Measurements from ENCODE around the gene FTH1.
A peak's percentile ranks its signal among the peaks of the same experiment; 100 is the strongest.

Gene FTH1

DNA sequence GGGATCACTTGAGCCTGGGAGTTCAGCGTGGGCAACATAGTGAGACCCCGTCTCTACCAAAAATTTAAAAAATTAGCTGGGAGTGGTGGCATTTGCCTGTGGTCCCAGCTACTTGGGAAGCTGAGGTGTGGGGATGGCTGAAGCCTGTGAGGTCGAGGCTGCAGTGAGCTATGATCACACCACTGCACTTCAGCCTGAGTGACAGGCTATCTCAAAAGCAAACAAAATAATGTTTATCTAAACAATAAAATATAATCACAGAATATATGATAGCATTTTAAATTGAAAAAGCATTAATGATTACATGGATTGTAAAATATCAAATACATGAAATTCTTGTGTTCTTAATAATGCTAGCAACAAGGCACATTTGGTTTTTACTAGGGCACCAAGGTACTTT, 14.6 kb downstream of the FTH1 start:
- TF ChIP-seq, protein P1, sequence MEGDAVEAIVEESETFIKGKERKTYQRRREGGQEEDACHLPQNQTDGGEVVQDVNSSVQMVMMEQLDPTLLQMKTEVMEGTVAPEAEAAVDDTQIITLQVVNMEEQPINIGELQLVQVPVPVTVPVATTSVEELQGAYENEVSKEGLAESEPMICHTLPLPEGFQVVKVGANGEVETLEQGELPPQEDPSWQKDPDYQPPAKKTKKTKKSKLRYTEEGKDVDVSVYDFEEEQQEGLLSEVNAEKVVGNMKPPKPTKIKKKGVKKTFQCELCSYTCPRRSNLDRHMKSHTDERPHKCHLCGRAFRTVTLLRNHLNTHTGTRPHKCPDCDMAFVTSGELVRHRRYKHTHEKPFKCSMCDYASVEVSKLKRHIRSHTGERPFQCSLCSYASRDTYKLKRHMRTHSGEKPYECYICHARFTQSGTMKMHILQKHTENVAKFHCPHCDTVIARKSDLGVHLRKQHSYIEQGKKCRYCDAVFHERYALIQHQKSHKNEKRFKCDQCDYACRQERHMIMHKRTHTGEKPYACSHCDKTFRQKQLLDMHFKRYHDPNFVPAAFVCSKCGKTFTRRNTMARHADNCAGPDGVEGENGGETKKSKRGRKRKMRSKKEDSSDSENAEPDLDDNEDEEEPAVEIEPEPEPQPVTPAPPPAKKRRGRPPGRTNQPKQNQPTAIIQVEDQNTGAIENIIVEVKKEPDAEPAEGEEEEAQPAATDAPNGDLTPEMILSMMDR (IDR thresholded peaks at IDR 0.05; ENCODE audit: insufficient read depth, low read depth, low read length, missing control alignments), result no peak
- DNase-seq (ENCODE audit: low read depth), result no peak
- H3K4me3 ChIP-seq (ENCODE audit: low read length), result no peak overlapping the region

GRCh38 chr11:61951484-61952135, 15.8 kb downstream of the FTH1 start:
- no peak overlapping the region for H3K4me3 ChIP-seq (ENCODE audit: low read length)
- DNase-seq (ENCODE audit: low read depth), result no peak
- TF ChIP-seq, protein P1 (IDR thresholded peaks at IDR 0.05; ENCODE audit: insufficient read depth, low read depth, low read length, missing control alignments), result no peak

- TF ChIP-seq, protein P1 (IDR thresholded peaks at IDR 0.05; ENCODE audit: insufficient read depth, low read depth, low read length, missing control alignments), result no peak
- H3K4me3 ChIP-seq (ENCODE audit: low read length), result no peak within 1 kb of the TSS
- DNase-seq (ENCODE audit: low read depth), result no peak
Measured at GRCh38 chr11:61950035-61950547, 17.3 kb downstream of the FTH1 start, which contains the start of gene BEST1. Gene BEST1, plus strand, starts transcription at chr11:61950351. Its CDS starts 1,456 bp downstream, at chr11:61951807.

GRCh38 chr11:61949169-61950034, 18.0 kb downstream of the FTH1 start:
- TF ChIP-seq, protein P1 (IDR thresholded peaks at IDR 0.05; ENCODE audit: insufficient read depth, low read depth, low read length, missing control alignments), result no peak
- DNase-seq (ENCODE audit: low read depth), result peak; percentile 74
- H3K4me3 ChIP-seq (ENCODE audit: low read length), result no peak overlapping the region

DNA sequence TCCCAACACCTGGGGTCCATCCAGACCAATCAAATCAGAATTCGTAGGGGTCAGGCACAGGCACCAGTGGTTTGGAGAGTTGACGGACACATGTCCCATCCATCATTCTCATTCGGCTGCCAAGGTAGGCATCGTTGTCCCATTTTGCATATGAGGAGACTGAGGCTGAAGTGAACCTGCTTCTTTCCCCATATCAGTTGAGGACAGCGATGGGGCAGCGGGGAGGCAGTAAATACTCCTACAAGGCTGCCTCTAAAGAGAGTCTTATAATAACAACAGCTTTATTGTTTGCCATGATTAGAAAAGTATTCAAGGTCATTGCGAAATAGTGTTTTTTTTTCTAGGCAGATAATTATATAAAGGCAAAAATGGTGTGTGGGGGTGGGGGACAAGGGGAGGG, 18.9 kb downstream of the FTH1 start:
- no peak for DNase-seq (ENCODE audit: low read depth)
- TF ChIP-seq, protein P1 (IDR thresholded peaks at IDR 0.05; ENCODE audit: insufficient read depth, low read depth, low read length, missing control alignments), result no peak
- H3K4me3 ChIP-seq (ENCODE audit: low read length), result no peak overlapping the region

GRCh38 chr11:61947486-61948210, 19.8 kb downstream of the FTH1 start:
- peak; percentile 77 for DNase-seq (ENCODE audit: low read depth)
- TF ChIP-seq, protein P1 (IDR thresholded peaks at IDR 0.05; ENCODE audit: insufficient read depth, low read depth, low read length, missing control alignments), result peak; percentile 99
- no peak overlapping the region for H3K4me3 ChIP-seq (ENCODE audit: low read length)
